ENCODE measurements around the gene NFKB2.

DNA sequence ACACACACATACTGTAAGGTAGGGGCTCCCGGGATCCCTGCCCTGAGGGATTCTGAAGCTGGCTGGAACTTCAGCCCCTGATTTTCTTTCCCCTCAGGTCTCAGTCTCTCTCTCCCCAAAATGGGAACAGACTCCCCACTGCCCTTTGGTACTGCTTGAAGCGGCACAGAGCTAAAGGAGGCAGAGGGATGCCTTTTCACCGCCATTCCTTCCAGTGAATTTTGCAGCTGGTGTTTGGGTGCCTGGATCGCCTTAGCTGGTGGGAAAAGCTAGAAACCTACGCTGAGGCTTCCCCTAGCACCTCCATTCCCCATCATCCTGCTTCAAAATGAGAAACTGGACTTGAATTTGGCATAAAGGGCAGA lies 39.6 kb downstream of the NFKB2 start:
- TF ChIP-seq CTCF (IDR thresholded peaks at IDR 0.05) (no peak), POLR2A (IDR thresholded peaks at IDR 0.05) (no peak)

Measured in Peyer's patch (tissue), 4 donors.